Measurements from ENCODE around the gene HSPA14.

DNA sequence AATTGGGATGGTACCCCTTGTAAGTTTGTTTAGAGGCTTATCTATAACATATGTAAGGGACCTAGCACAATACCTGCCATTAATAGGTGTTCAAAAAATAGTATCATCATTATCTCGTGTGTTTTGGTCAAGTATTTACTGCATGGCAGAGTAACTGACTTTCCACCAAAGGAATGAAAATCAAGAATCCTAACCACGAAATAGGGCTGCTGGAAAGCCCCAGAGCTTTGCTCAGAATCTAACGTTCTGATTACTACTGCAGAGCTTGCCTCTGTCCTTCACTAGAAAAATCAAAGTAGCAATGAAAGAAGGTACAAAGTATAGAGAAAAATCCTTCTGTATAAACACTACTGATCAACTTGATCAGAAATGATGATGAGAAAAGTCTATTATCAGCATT lies 80.9 kb downstream of the HSPA14 start:
- TF ChIP-seq, protein P1, sequence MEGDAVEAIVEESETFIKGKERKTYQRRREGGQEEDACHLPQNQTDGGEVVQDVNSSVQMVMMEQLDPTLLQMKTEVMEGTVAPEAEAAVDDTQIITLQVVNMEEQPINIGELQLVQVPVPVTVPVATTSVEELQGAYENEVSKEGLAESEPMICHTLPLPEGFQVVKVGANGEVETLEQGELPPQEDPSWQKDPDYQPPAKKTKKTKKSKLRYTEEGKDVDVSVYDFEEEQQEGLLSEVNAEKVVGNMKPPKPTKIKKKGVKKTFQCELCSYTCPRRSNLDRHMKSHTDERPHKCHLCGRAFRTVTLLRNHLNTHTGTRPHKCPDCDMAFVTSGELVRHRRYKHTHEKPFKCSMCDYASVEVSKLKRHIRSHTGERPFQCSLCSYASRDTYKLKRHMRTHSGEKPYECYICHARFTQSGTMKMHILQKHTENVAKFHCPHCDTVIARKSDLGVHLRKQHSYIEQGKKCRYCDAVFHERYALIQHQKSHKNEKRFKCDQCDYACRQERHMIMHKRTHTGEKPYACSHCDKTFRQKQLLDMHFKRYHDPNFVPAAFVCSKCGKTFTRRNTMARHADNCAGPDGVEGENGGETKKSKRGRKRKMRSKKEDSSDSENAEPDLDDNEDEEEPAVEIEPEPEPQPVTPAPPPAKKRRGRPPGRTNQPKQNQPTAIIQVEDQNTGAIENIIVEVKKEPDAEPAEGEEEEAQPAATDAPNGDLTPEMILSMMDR (conservative IDR thresholded peaks at IDR 0.05; ENCODE audit: low read depth, low read length), result no peak
- TF ChIP-seq EZH2 (IDR thresholded peaks at IDR 0.05; ENCODE audit: low read length, unreplicated experiment) (no peak), EZH2phosphoT487 (IDR thresholded peaks at IDR 0.05; ENCODE audit: borderline replicate concordance, low read length) (no peak)
